H1 (cell line): ENCODE data around the gene TSEN34. TPM values are rescaled to one million over a fixed set of nuclear protein-coding genes. Genes with fewer than 3 reads are reported as not detected.

Source experiments
- MAFK ChIP-seq: IDR thresholded peaks from 2 replicates; pipeline ENCODE4 v1.6.1; 2012; ENCODE audit warnings: low read depth, mild to moderate bottlenecking, improper control_type of control experiment, low read length
- POLR2AphosphoS5 ChIP-seq: IDR thresholded peaks from 2 replicates; pipeline ENCODE4 v1.6.1; 2011; ENCODE audit warnings: low read depth, low read length
- POU5F1 ChIP-seq: IDR thresholded peaks from 2 replicates; pipeline ENCODE4 v1.6.1; 2011; ENCODE audit warnings: low read depth, mild to moderate bottlenecking, low read length, moderate library complexity
- RXRA ChIP-seq: IDR thresholded peaks from 2 replicates; pipeline ENCODE4 v1.6.1; 2011; ENCODE audit warnings: low read depth, mild to moderate bottlenecking, low read length, moderate library complexity; ENCODE audit not compliant: insufficient read depth
- SIN3A ChIP-seq, 2 experiments: IDR thresholded peaks in 1 of 2; conservative IDR thresholded peaks in 1 of 2; 2 replicates each; pipeline ENCODE4 v1.6.1; 2011 to 2012; ENCODE audit warnings: low read length in 2 of 2, improper control_type of control experiment in 1 of 2, low read depth in 1 of 2, mild to moderate bottlenecking in 1 of 2
- SIX5 ChIP-seq: IDR thresholded peaks from 2 replicates; pipeline ENCODE4 v1.6.1; 2011; ENCODE audit warnings: mild to moderate bottlenecking, low read depth, low read length
- SP4 ChIP-seq: IDR thresholded peaks from 2 replicates; pipeline ENCODE4 v1.6.1; 2012; ENCODE audit warnings: low read length, inconsistent platforms
- polyA plus RNA-seq, 7 experiments: library from polyadenylated mRNA; depleted of rRNA in 3 of 7; stranded (reverse) in 5 of 7; unstranded in 2 of 7; fragments of >200 nt in 5 of 7; fragments of 200-250 nt in 2 of 7; gene quantifications; 1 replicate in 5 of 7; 2 replicates in 1 of 7; 4 replicates in 1 of 7; pipeline versions ENCODE4 v1.2.1 to v1.2.3, GENCODE V29; 2011 to 2013; ENCODE audit warnings: missing spikeins in 2 of 7, mixed read lengths in 2 of 7
- total RNA-seq: library from RNA; stranded (reverse); fragmentation: NEBNext Ultra II Directional; extraction: Animal tissue kit (Norgen Biotek cat#: 25700); gene quantifications from 2 replicates; pipeline ENCODE4 v1.2.1, GENCODE V29; 2021
- TF ChIP-seq, protein P1 (sequence below): IDR thresholded peaks from 2 replicates; pipeline ENCODE4 v1.6.1; 2012; ENCODE audit warnings: inconsistent platforms

TSEN34 gene
- total and polyA plus RNA-seq, 2 of the 8 experiments (the other 6 are each of a cell fraction or from before 2014, with no cell fraction given): 22.5 to 52.3 TPM

DNA sequence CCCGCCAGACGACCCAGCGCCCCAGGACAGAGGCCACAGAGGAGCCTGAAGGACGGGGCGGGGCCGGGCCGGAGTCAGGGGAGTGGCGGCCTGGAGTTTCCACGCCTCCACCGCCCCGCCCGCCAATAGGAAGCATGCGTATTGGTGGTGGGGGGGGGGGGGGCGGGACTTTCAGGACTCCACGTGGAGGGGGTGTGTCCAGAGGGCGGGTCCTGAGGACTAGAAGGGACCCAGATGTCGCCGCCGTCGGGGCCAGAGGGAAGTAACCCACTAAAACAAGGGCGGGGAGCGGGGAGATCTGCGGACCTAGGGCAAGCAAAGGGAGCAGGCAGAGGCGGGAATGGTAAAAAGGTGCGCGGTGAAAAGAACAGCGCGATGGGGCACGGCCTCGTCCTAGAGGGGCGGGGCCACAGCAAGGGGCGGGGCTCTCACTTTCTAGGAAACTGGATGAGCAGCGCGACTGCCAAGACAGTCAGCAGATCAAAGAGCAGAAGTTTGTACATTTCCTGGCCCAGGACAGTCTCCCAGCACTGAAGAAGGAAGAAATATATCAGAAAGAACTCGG, 28.8 kb upstream of the TSEN34 start (continued):
- TF ChIP-seq RXRA (no peak), POLR2AphosphoS5 (no peak), MAFK (no peak), POU5F1 (no peak), SP4 (0 out of 2 replicates have a peak, but pooled peaks have one; percentile 50), SIN3A (conservative IDR thresholded peaks at IDR 0.05 in 1 of 2, IDR thresholded peaks at IDR 0.05 in 1 of 2; ENCODE audit: low read depth in 1 of 2, low read length in 2 of 2) (peak; percentile 55 to 85; a peak in 2 of 4 replicates), SIX5 (no peak)
- TF ChIP-seq, protein P1, sequence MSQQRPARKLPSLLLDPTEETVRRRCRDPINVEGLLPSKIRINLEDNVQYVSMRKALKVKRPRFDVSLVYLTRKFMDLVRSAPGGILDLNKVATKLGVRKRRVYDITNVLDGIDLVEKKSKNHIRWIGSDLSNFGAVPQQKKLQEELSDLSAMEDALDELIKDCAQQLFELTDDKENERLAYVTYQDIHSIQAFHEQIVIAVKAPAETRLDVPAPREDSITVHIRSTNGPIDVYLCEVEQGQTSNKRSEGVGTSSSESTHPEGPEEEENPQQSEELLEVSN: peak; percentile 47; the same call in 1 of the 2 replicates
